Effector memory CD8-positive, alpha-beta T cell (primary cell): Measurements from ENCODE around the gene COPG1.

Experiments used
- ATAC-seq: fragments of 150-1000 bp; cut with Tn5 transposase; replicated peaks from 2 replicates; pipeline ENCODE4 v1.10.0; 2021; ENCODE audit warnings: mild to moderate bottlenecking, moderate library complexity
- DNase-seq, 3 experiments: peaks; one replicate each; pipeline ENCODE4 v3.0.0; 2021
- H3K27ac Mint-ChIP-seq, 2 donors: one replicate each; pipeline ENCODE4 v1.8.0; 2022; ENCODE audit warnings: mild to moderate bottlenecking in 2 of 2, mixed read lengths in 2 of 2, moderate library complexity in 2 of 2
- H3K27me3 Mint-ChIP-seq, 2 donors: one replicate each; pipeline ENCODE4 v1.8.0; 2022; ENCODE audit warnings: mixed read lengths in 2 of 2
- H3K36me3 Mint-ChIP-seq: one replicate; pipeline ENCODE4 v1.8.0; 2022; ENCODE audit warnings: mild to moderate bottlenecking, moderate library complexity, mixed read lengths; ENCODE audit not compliant: insufficient read depth
- H3K4me1 Mint-ChIP-seq, 2 donors: one replicate each; pipeline ENCODE4 v1.8.0; 2022; ENCODE audit warnings: low read depth in 2 of 2, mixed read lengths in 2 of 2
- H3K4me3 Mint-ChIP-seq, 2 donors: one replicate each; pipeline ENCODE4 v1.8.0; 2022; ENCODE audit warnings: mild to moderate bottlenecking in 2 of 2, mixed read lengths in 2 of 2, moderate library complexity in 2 of 2
- H3K9me3 Mint-ChIP-seq, 2 donors: one replicate each; pipeline ENCODE4 v1.8.0; 2022; ENCODE audit warnings: mixed read lengths in 2 of 2

Gene COPG1

DNA sequence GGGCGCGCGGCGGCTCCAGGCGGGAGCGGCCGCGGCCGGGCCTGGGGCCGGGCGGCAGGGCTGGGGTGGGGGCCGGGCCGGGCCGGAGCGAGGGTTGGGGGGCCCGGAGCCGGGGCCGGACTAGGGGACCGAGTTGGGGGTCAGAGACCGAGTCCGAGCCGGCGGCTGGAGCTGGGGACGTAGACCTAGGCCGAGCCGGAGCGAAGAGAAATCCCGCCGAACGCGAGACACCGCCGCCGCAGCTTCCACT is 66.5 kb downstream of the COPG1 start:
- H3K36me3 Mint-ChIP-seq = peaks cover 39% of the 10 kb centered on the region
- H3K4me1 Mint-ChIP-seq = peaks cover 28 to 33% of the 10 kb centered on the region in 2 donors
- H3K27me3 Mint-ChIP-seq = no peaks in the 10 kb centered on the region
- no peaks in the 10 kb centered on the region for H3K9me3 Mint-ChIP-seq
- ATAC-seq = peak; percentile 0
- peak overlapping the region; percentile 94 to 97 for H3K4me3 Mint-ChIP-seq
- no peak for DNase-seq
- H3K27ac Mint-ChIP-seq = peak overlapping the region; percentile 87 to 96

DNA sequence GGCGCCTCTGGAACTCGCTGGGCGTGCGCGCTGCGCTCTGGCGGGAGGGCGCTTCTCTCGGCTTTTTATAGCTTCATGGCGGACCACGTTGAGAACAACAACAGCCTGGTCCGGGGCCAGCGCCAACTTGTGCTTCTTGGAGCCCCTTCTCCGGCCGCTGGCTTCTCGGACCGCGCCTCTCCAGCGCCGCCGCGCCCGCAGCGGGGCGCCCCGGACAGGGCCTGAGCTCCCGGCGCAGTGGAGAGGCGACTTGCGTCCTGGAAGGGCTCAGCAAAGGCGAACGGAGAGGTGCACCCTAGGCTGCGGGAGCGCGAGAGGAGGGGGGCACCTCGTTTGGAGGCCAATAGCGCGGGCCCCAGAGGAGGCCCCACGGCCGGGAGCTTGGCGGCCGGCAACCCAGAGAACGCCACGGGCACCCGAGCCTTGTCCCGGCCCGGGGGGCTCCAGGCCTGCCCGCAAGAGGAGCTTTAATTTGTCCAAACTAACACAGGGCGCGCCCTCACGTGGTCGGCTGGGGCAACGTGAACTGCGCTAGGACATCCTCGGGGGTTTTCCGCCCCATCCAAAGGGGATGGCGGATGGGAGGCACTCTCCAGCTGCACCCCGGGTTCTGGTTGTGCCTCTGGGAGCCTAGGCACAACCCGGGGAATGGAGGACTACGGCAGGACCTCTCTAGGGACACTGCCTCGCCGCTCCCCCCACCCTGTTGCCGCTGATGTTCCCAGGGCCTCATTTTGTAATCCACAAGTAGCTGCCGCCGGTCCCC is 67.0 kb downstream of the COPG1 start:
- peaks cover 39% of the 10 kb centered on the region for H3K36me3 Mint-ChIP-seq
- DNase-seq = peak; percentile 87 to 92 (median 87)
- ATAC-seq = peak; percentile 46
- peak overlapping the region; percentile 87 to 96 for H3K27ac Mint-ChIP-seq
- no peaks in the 10 kb centered on the region for H3K27me3 Mint-ChIP-seq
- peak overlapping the region; percentile 94 to 97 for H3K4me3 Mint-ChIP-seq
- peaks cover 28 to 32% of the 10 kb centered on the region in 2 donors for H3K4me1 Mint-ChIP-seq
- H3K9me3 Mint-ChIP-seq = no peaks in the 10 kb centered on the region

DNA sequence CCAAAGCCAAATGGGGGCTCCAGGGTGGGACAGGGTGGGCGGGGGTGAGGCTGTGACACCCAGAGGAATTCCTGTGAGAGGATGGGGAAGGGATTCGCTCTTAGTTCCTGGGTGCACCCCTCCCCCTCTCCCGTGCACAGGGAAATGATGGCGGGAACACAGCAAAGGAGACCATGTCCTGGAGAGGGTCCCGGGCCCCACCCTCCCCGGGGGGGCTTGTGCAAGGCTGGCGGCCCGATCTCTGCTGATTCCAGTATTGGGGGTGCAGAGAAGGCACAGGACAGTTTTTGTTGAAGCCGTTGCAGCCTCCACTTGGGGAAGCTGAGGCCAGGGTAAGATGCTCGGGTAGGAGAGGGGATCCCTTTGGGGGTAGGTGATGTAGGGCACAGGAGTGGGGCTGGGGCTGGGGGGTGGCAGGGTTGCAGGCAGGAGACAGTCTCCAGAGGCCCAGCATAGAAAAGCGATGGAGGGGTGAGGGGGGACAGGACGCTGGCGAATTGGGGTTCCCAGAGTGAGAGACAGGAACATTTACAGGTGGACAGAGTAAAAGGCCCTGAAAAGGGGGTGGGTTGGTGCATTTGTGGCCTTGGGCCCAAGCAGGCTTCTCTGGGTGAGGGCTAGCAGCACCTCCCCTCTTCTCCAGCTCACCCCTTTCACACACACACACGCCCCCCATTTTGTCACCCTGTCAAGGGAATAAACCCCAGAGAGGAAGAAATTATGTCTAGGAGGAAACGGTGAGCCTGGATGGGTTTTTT is 67.8 kb downstream of the COPG1 start:
- Mint-ChIP-seq H3K4me1 (peaks cover 24 to 25% of the 10 kb centered on the region in 2 donors), H3K4me3 (peak overlapping the region; percentile 94 to 97), H3K36me3 (peaks cover 35% of the 10 kb centered on the region), H3K27ac (peak overlapping the region in 1 of 2 donors; percentile 16), H3K9me3 (no peaks in the 10 kb centered on the region), H3K27me3 (no peaks in the 10 kb centered on the region)
- ATAC-seq (no peak), DNase-seq (no peak)

DNA sequence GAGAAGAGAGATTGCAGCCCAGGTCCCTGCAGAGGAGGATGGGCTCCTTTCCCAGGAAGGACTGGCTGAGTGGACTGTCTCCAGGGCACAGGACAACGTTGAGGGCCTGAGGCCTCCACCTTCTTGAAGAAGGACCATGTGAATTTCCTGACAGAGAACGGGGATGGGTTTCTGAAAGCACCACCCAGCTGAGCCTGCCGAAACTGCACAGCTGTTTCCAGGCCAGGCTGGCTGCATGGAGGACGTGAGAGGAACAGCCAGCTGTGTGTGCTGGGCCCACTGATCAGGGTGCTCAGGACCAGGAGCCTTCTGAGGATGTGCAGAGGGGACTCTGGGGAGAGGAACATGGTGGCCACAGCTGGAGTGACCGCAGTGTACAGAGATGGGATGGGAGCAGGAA is 68.4 kb downstream of the COPG1 start:
- Mint-ChIP-seq H3K27me3 (no peaks in the 10 kb centered on the region), H3K36me3 (peaks cover 32% of the 10 kb centered on the region), H3K27ac (peak overlapping the region in 1 of 2 donors; percentile 16), H3K9me3 (no peaks in the 10 kb centered on the region), H3K4me3 (peak overlapping the region in 1 of 2 donors; percentile 94), H3K4me1 (peaks cover 18 to 21% of the 10 kb centered on the region in 2 donors)
- no peak for ATAC-seq
- DNase-seq = no peak

DNA sequence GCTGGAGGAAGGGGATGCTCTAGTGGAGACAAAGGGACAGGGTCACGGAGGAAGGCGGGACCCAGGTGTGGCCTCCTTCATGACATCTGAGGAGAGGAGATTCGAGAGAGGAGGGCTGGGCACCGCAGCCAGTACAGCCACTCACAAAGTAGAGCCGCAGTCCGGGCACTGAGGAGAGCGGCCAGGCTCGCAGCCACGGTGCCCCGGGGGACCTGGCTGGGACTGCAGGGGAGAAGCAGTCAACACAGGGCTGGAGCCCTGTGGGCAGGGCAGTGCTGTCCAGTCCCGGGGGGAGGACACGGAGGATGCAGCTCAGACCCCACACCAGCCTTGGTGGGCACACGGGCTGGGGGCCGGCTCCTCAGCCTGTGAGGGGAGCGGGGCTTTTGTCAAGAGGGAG is 69.5 kb downstream of the COPG1 start:
- peaks cover 24% of the 10 kb centered on the region for H3K36me3 Mint-ChIP-seq
- peaks cover 10 to 11% of the 10 kb centered on the region in 2 donors for H3K4me1 Mint-ChIP-seq
- no peak for DNase-seq
- no peak overlapping the region for H3K4me3 Mint-ChIP-seq
- no peak overlapping the region for H3K27ac Mint-ChIP-seq
- no peaks in the 10 kb centered on the region for H3K9me3 Mint-ChIP-seq
- H3K27me3 Mint-ChIP-seq = no peaks in the 10 kb centered on the region
- no peak for ATAC-seq

DNA sequence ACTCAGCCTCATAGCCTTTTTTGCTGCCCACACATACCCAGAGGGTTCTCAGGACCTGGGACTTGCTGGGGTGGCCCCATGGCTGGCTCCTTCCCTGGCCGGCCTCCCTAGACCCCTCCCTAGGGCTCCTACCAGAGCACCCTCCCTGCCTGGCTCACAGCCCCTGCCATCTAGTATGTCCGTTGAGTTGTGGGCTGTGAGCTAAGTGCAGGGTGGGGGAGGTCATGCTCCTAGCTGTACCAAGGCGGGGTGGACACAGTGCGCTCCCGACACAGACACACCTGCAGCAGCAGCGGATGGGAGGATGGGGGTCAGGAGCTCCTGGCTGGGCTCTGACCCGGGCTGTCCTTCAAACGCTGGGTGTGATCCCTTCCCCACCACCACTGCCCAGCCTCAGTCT is 70.9 kb downstream of the COPG1 start:
- Mint-ChIP-seq H3K4me1 (peaks cover 3 to 6% of the 10 kb centered on the region in 2 donors), H3K9me3 (no peaks in the 10 kb centered on the region), H3K27me3 (no peaks in the 10 kb centered on the region), H3K27ac (peak overlapping the region in 1 of 2 donors; percentile 25), H3K4me3 (no peak overlapping the region), H3K36me3 (peaks cover 10% of the 10 kb centered on the region)
- ATAC-seq (no peak), DNase-seq (no peak)

DNA sequence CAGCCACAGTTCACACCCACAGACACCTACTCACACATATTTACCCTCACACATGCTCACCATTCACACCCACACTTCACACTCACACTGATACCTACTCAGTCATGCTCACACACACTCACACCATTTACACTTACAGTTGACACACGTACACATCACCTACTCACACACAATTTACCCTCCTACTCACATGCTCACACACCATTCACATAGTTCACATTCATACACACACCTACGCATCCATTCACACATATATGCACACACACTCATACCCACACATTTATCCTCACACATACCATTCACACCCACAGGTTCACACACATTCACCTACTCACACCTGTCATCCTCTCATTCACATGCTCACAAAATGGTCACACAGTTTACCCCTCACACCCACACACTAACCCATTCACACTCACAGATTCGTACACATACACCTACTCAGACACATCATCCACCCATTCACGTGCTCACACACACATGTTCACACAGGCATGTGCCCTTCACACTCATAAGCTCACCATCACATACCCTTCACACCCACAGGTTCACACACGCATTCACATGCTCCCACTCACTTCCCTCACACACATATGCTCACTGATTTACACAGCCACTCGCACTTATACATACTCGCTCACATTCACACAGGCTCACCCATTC is 71.5 kb downstream of the COPG1 start:
- Mint-ChIP-seq H3K4me1 (peaks cover 3% of the 10 kb centered on the region in 2 donors), H3K27me3 (no peaks in the 10 kb centered on the region), H3K4me3 (no peak overlapping the region), H3K9me3 (no peaks in the 10 kb centered on the region), H3K27ac (no peak overlapping the region), H3K36me3 (peaks cover 3% of the 10 kb centered on the region)
- DNase-seq = no peak
- ATAC-seq = no peak

DNA sequence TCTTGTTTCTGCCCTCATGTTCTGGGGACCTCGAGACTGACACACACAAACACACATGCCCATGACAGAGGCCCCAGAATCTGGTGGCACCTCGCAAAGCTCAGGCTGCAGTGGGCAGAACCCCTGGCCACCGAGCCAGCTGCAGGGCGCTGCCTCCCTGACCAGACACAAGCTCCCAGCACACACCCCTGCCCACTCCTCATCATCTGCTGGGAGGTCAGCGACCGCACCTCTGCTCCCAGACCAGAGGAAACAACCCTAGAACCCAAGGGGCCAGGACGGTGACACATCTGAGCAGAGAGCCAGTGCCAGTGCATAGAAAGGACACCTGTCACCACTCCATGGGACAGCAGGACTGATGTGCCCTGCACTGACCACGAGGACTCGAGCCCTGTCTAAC is 72.5 kb downstream of the COPG1 start:
- no peak for ATAC-seq
- Mint-ChIP-seq H3K36me3 (no peaks in the 10 kb centered on the region), H3K27ac (no peak overlapping the region), H3K4me1 (peaks cover 3% of the 10 kb centered on the region in 2 donors), H3K27me3 (no peaks in the 10 kb centered on the region), H3K4me3 (no peak overlapping the region), H3K9me3 (no peaks in the 10 kb centered on the region)
- no peak for DNase-seq

DNA sequence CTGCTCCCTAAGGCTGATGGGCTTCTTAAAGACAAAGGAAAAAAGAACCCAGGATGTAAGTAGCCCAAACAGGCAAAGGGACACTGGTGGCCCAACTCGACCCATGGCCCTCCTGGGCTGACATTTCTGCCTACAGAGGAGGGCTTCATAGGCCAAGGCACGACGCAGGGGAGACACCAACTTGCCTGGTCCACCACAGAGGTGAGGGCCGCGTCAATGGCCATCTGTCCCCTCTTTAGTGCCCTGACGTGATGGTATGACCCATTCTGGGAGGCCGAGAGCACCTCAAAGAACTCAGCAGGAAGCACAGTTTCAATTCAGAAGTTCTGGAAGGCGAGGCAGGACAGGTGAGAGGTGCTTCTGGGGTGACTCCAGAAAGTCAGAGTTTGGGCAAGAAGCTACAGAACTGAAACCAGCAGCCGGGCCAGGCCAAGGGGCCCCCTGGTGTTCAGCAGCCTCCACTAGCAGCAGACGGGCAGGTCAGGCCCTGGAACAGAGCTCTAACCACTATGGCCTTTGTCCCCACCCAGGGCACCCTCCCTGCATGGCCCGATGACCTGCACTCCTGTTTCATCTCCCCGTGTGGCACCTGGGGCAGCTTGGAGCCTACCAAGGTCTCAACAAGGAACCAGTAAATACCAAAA is 74.4 kb downstream of the COPG1 start:
- Mint-ChIP-seq H3K27me3 (no peaks in the 10 kb centered on the region), H3K4me1 (peaks cover 0 to under 1% of the 10 kb centered on the region in 2 donors), H3K9me3 (no peaks in the 10 kb centered on the region), H3K4me3 (no peak overlapping the region), H3K27ac (no peak overlapping the region), H3K36me3 (no peaks in the 10 kb centered on the region)
- ATAC-seq (no peak), DNase-seq (no peak)

DNA sequence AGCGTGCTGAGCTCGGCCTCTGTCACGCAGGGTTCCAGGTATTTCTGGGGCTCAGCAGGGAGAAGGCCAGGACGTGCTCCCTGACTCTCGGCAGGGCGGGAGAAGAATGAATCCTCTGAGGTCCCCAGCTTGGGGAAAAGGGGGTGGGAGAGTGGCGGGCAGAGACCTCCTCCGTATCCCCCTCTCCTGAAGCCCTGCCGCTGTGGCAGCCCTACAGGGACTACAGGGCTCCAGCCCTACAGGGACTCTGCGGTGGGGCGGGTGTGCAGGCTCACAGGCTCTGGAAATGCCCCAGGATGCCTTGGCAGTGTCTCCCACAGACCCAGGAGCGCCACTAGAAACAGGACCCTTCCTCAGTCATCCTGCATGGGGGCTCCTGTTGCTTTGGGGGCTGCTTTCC is 75.4 kb downstream of the COPG1 start:
- Mint-ChIP-seq H3K27me3 (peaks cover 0 to under 1% of the 10 kb centered on the region in 2 donors), H3K9me3 (no peaks in the 10 kb centered on the region), H3K4me1 (no peaks in the 10 kb centered on the region), H3K4me3 (no peak overlapping the region), H3K27ac (no peak overlapping the region), H3K36me3 (no peaks in the 10 kb centered on the region)
- ATAC-seq (no peak), DNase-seq (no peak)

DNA sequence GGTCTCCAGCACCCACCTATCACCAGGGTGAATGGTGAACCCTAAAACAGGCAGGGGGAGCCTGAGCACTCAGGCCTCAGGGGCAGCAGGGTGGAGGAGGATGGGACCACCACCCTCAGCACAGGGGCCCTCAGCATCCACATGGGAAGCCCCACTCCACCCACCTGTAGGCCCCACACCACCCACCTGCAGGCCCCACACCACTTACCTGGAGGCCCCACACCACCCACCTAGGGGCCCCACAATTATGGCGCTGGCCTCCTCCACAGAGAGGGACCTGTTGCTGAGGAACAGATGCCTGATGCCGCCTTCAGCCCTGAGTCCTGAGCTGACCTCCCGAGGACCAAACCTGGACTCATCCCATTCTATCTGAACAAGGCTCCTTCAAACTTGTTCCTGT is 76.0 kb downstream of the COPG1 start:
- ATAC-seq (no peak), DNase-seq (no peak)
- Mint-ChIP-seq H3K36me3 (no peaks in the 10 kb centered on the region), H3K9me3 (no peaks in the 10 kb centered on the region), H3K4me1 (no peaks in the 10 kb centered on the region), H3K27me3 (peaks cover 0 to 5% of the 10 kb centered on the region in 2 donors), H3K27ac (no peak overlapping the region), H3K4me3 (no peak overlapping the region)

DNA sequence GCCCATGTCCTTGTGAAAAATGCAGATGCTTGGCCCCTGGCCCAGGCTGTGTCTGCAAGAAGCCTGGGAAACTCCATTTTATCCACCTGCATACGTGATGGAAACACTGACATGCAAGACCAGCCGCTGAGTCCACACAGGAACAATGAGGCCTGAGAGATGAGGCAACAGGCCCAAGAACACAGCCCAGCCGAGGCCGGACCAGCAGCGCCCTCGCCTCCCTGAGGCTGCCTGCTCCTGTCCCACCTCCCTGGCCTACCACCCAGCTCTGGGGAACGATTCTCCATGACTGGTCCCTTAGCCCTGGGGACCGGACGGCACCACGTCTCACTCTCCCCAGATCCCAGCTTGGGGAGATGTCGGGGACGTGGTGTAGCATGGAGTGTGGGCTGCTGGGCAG is 76.7 kb downstream of the COPG1 start:
- no peaks in the 10 kb centered on the region for H3K4me1 Mint-ChIP-seq
- H3K4me3 Mint-ChIP-seq = no peak overlapping the region
- DNase-seq = no peak
- H3K27me3 Mint-ChIP-seq = peaks cover 0 to 11% of the 10 kb centered on the region in 2 donors
- no peak for ATAC-seq
- H3K9me3 Mint-ChIP-seq = no peaks in the 10 kb centered on the region
- H3K36me3 Mint-ChIP-seq = no peaks in the 10 kb centered on the region
- H3K27ac Mint-ChIP-seq = no peak overlapping the region

DNA sequence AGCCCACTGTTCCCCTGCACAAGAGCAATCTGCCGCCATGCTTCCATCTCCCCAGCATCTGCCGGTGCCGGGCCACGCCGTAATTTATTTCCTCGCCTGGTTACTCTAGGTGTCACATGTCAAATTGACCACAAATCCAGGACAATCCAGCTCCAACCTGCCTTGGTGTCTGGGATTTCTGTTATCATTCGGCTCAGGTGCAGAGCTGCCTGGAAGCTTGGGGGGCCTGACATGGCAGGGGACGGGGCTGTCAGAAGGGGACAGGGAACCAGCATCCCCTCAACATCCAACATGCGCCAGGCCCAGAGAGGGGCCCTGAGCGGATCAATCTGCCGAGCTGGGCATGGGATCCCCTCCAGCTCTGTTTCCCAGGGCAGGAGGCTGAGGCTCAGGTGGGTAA is 77.2 kb downstream of the COPG1 start:
- no peaks in the 10 kb centered on the region for H3K9me3 Mint-ChIP-seq
- no peaks in the 10 kb centered on the region for H3K4me1 Mint-ChIP-seq

More for the DNA sequence above, 77.2 kb downstream of the COPG1 start:
- no peak overlapping the region for H3K4me3 Mint-ChIP-seq
- H3K27me3 Mint-ChIP-seq = peaks cover 0 to 11% of the 10 kb centered on the region in 2 donors
- no peaks in the 10 kb centered on the region for H3K36me3 Mint-ChIP-seq
- no peak for DNase-seq
- H3K27ac Mint-ChIP-seq = no peak overlapping the region
- ATAC-seq = no peak
